Fibroblast of pulmonary artery (primary cell): Measurements from ENCODE around the gene PRKG2.

Experiments used
- DNase-seq: peaks from one replicate; pipeline ENCODE4 v3.0.0-alpha.2; 2010; ENCODE audit warnings: low read depth
- H3K4me3 ChIP-seq: replicated peaks from 2 replicates; pipeline ENCODE4 v1.5.1; 2011; ENCODE audit warnings: low read depth, mild to moderate bottlenecking, control low read depth, low read length, moderate library complexity
- TF ChIP-seq, protein P1 (sequence below): IDR thresholded peaks from 2 replicates; pipeline ENCODE4 v1.5.1; 2011; ENCODE audit warnings: mild to moderate bottlenecking, control low read depth, low read length, inconsistent platforms; ENCODE audit errors: missing control alignments

PRKG2 gene

DNA sequence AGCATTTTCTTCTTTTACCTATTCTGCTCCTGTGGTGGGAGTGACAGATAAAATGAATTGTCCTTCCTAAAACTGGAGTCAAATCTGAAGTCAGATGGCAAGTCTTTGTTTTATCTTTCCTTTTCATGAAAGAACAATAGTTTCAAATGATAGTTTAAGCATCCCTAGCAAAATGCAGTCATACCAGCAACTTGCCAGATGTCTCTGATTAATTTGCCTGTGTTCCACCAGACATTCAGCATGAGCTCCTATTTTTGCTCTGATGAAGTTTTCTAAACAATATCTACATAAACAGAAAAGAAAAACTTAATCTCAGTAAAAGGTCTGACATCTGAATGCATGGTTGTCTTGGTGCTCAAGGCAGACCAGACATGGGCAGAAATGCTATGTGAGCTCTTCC is 15.2 kb downstream of the PRKG2 start:
- no peak overlapping the region for H3K4me3 ChIP-seq
- no peak for DNase-seq
- TF ChIP-seq, protein P1, sequence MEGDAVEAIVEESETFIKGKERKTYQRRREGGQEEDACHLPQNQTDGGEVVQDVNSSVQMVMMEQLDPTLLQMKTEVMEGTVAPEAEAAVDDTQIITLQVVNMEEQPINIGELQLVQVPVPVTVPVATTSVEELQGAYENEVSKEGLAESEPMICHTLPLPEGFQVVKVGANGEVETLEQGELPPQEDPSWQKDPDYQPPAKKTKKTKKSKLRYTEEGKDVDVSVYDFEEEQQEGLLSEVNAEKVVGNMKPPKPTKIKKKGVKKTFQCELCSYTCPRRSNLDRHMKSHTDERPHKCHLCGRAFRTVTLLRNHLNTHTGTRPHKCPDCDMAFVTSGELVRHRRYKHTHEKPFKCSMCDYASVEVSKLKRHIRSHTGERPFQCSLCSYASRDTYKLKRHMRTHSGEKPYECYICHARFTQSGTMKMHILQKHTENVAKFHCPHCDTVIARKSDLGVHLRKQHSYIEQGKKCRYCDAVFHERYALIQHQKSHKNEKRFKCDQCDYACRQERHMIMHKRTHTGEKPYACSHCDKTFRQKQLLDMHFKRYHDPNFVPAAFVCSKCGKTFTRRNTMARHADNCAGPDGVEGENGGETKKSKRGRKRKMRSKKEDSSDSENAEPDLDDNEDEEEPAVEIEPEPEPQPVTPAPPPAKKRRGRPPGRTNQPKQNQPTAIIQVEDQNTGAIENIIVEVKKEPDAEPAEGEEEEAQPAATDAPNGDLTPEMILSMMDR: no peak

DNA sequence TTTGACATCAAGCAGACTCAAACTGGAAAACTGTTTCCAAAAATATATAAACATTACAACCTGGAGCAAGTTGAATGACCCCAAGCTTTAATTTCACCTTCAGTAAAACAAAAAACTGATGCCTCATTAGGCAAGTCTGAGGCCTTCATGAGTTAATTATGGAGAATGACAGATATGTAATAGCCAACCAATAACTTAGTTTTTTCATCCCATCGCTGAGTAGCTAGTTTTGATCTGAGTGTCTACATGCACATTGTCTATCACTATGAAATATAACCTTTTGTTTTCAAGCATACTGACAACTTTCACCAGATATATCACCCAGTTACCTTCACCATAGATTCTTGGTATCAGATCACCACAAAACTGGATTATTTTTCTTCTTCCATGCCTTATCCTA is 16.4 kb downstream of the PRKG2 start:
- TF ChIP-seq, protein P1: no peak
- no peak overlapping the region for H3K4me3 ChIP-seq
- DNase-seq: no peak

DNA sequence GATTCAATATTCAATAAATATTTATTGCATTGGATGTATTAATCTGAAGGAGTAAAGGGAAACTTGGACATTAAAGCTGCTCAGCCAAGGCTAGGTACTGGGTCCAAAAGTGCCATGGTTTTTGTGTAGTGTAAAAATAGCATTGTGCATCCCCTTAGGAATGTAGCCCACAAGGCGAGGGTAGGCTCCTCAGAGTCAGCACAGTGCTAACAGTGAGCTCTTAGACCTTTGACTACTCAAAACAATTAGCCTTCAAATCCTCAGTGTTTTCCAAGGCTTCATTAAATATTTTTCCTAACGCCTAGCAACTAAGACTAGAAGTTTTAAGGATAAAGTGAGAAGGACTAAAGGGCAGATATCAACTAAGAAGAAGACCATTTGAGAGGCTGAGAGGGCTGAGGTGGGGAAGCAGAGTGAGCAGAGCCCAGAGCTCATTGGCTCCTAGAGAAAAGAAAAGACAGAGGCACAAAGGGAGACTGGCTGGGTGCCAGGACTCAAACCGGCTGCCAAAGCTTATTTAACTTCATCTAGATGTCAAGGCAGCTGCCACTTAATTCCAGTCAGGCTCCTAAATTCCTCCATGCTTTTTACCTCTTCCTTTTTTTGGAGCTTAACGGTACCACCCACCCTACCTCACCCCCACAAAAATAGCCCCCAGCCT is 17.0 kb downstream of the PRKG2 start:
- no peak for DNase-seq
- no peak overlapping the region for H3K4me3 ChIP-seq
- TF ChIP-seq, protein P1: no peak

DNA sequence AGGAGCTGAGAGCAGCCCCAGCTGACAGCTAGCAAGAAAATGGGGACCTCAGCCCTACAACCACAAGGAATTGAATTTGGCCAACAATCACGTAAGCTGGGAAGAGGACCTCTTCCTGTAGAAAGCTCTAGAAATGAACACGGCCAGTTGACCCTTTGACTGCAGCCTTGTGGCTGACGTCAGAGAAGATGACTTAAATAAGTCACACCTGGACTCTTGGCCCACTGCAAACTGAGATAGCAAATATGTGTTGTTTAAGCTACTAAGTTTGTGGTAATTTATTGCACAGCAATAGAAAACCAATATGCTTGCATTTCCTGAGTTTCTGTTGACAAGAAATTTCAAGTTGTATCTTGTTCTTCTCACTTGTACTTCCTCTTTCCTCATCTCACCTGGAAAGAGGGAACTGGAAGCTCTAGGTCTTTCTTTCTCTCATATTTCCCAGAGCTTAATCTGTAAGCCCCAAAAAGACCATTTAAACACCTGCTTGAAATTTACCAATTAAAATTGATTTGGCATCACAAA is 18.8 kb downstream of the PRKG2 start:
- DNase-seq: no peak
- TF ChIP-seq, protein P1: no peak
- H3K4me3 ChIP-seq: no peak overlapping the region

DNA sequence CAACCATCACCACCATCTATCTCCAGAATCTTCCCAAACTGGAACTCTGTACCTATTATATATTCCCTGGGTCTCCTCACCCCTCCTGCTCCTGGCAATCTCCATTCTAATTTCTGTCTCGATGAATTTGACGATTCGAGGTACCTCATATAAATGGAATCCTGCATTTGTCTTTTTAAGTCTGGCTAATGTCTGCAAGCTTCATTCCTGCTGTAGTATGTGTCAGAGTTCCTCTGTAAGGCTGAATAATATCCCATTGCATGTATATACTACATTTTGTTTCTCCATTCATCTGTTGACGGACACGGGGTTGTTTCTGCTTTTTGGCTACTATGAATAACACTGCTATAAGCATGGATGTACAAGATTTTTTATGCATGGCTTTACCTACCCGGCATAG is 19.5 kb downstream of the PRKG2 start:
- DNase-seq: no peak
- TF ChIP-seq, protein P1: no peak
- H3K4me3 ChIP-seq: no peak overlapping the region

DNA sequence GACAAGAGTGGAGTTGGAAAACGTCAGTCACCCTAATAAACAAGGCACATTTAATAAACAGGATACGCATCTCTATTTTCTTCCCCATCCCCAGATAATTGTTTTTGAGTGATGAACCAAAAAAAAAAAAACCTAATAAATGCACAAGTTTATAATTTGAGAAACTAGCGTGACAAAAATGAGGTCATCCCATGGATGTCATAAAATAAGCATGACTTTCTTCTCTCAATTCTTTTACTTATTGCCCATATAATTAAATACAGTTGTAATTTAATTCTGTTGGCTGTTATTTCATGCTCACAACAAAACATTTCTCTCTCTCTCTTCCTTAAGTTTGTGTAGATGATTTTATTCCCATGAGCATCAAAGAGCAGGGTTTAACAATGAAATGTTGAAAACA is 20.7 kb downstream of the PRKG2 start:
- TF ChIP-seq, protein P1: no peak
- H3K4me3 ChIP-seq: no peak overlapping the region
- no peak for DNase-seq

DNA sequence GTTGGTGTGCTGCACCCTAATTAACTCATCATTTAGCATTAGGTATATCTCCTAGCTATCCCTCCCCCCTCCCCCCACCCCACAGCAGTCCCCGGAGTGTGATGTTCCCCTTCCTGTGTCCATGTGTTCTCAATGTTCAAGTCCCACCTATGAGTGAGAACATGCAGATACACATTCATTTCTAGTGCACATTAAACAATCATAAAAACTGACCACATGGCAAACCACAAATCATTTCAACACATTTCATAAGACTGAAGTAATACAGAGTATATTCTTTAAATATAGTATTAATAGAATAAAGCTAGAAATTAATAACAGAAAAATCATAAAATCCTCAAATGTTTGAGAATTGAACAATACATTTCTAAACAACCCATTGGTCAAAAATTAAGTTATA is 34.1 kb downstream of the PRKG2 start:
- no peak overlapping the region for H3K4me3 ChIP-seq
- DNase-seq: no peak
- TF ChIP-seq, protein P1: no peak
